ENCODE results near the gene TCF12.

TCF12 gene

GRCh38 chr15:57190208-57190607, 271.8 kb downstream of the TCF12 start:
- Histone ChIP-seq H3K27me3 (ENCODE audit: control insufficient read depth, insufficient read depth, low read length) (no peaks in the 10 kb centered on the region), H3K9ac (no peak overlapping the region), H2AFZ (no peak overlapping the region), H3K36me3 (ENCODE audit: control insufficient read depth, insufficient read depth, low read length) (no peaks in the 10 kb centered on the region), H3K4me2 (ENCODE audit: low read length) (no peak overlapping the region), H3K9me3 (ENCODE audit: control insufficient read depth, low read length) (no peaks in the 10 kb centered on the region), H3K4me1 (no peaks in the 10 kb centered on the region), H3K79me2 (no peaks in the 10 kb centered on the region), H3K4me3 (ENCODE audit: low read depth, low read length) (no peak overlapping the region), H3K27ac (no peak overlapping the region)
- TF ChIP-seq CTCF (IDR thresholded peaks at IDR 0.05) = no peak

- no peak overlapping the region for H3K4me3 ChIP-seq (ENCODE audit: low read depth, low read length)
- H3K9ac ChIP-seq = no peak overlapping the region
- no peak overlapping the region for H3K4me2 ChIP-seq (ENCODE audit: low read length)
- TF ChIP-seq CTCF (IDR thresholded peaks at IDR 0.05) = no peak
- H3K9me3 ChIP-seq (ENCODE audit: control insufficient read depth, low read length) = no peaks in the 10 kb centered on the region
- H3K36me3 ChIP-seq (ENCODE audit: control insufficient read depth, insufficient read depth, low read length) = no peaks in the 10 kb centered on the region
- H2AFZ ChIP-seq = no peak overlapping the region
- no peak overlapping the region for H3K27ac ChIP-seq
- H3K4me1 ChIP-seq = no peaks in the 10 kb centered on the region
- H3K27me3 ChIP-seq (ENCODE audit: control insufficient read depth, insufficient read depth, low read length) = no peaks in the 10 kb centered on the region
- no peaks in the 10 kb centered on the region for H3K79me2 ChIP-seq
Measured at GRCh38 chr15:57193161-57193560, 274.7 kb downstream of the TCF12 start.

DNA sequence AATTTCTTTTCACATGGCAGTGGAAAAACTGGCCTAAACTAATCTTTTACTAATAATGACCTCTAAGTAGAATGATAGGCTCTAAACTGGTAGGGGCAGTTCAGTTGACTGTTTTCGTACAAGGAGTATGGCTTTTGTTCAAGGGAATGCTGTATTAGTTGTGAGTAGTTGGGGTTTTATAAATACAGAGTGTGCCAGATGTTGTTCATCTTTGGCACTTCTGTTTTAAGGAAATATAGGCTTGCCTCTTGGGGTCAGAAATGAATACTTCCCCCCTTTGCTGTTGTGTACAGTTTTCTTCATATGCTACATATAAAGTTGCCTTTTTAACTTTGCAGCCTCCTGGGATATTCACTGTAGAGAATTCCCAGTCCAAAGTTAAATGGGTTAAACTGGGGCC, 276.9 kb downstream of the TCF12 start:
- Histone ChIP-seq H3K4me3 (ENCODE audit: low read depth, low read length) (no peak overlapping the region), H3K9me3 (ENCODE audit: control insufficient read depth, low read length) (no peaks in the 10 kb centered on the region), H3K36me3 (ENCODE audit: control insufficient read depth, insufficient read depth, low read length) (no peaks in the 10 kb centered on the region), H3K4me2 (ENCODE audit: low read length) (no peak overlapping the region), H3K9ac (no peak overlapping the region), H3K4me1 (no peaks in the 10 kb centered on the region), H3K27me3 (ENCODE audit: control insufficient read depth, insufficient read depth, low read length) (no peaks in the 10 kb centered on the region), H2AFZ (no peak overlapping the region), H3K79me2 (no peaks in the 10 kb centered on the region), H3K27ac (no peak overlapping the region)
- no peak for TF ChIP-seq CTCF (IDR thresholded peaks at IDR 0.05)

- no peaks in the 10 kb centered on the region for H3K36me3 ChIP-seq (ENCODE audit: control insufficient read depth, insufficient read depth, low read length)
- H3K4me3 ChIP-seq (ENCODE audit: low read depth, low read length) = no peak overlapping the region
- H3K27ac ChIP-seq = no peak overlapping the region
- no peak for TF ChIP-seq CTCF (IDR thresholded peaks at IDR 0.05)
- no peaks in the 10 kb centered on the region for H3K9me3 ChIP-seq (ENCODE audit: control insufficient read depth, low read length)
- H3K4me1 ChIP-seq = no peaks in the 10 kb centered on the region
- no peaks in the 10 kb centered on the region for H3K27me3 ChIP-seq (ENCODE audit: control insufficient read depth, insufficient read depth, low read length)
- H3K9ac ChIP-seq = no peak overlapping the region
- no peak overlapping the region for H2AFZ ChIP-seq
- H3K79me2 ChIP-seq = no peaks in the 10 kb centered on the region
- no peak overlapping the region for H3K4me2 ChIP-seq (ENCODE audit: low read length)
Measured at GRCh38 chr15:57196865-57197264, 278.4 kb downstream of the TCF12 start.

DNA sequence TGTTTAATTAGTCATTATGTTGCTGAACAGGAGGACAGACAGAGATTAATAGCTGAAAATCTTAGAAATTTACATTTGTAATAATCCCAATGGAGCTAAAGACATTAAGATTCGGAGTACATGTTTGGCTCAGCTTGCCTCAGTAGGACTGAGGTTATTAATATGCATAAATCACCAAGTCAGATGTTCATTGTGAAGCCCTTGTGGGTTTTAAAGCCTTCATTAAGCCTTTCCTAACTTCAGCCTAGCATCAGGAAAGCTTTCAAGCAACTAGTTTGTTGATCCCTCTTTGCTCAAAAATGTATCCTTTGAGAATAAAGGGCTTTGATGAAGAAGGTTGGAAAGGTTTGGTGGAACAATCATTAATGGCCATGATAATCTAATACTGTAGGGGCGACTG, 279.7 kb downstream of the TCF12 start:
- Histone ChIP-seq H3K4me3 (ENCODE audit: low read depth, low read length) (no peak overlapping the region), H3K4me1 (no peaks in the 10 kb centered on the region), H3K4me2 (ENCODE audit: low read length) (no peak overlapping the region), H3K9ac (no peak overlapping the region), H3K36me3 (ENCODE audit: control insufficient read depth, insufficient read depth, low read length) (no peaks in the 10 kb centered on the region), H2AFZ (no peak overlapping the region), H3K27me3 (ENCODE audit: control insufficient read depth, insufficient read depth, low read length) (no peaks in the 10 kb centered on the region), H3K79me2 (no peaks in the 10 kb centered on the region), H3K27ac (no peak overlapping the region), H3K9me3 (ENCODE audit: control insufficient read depth, low read length) (no peaks in the 10 kb centered on the region)
- no peak for TF ChIP-seq CTCF (IDR thresholded peaks at IDR 0.05)
